Aortic smooth muscle cell (primary cell): Measurements from ENCODE around the gene C8G. TPM values are rescaled to one million over a fixed set of nuclear protein-coding genes. Genes with fewer than 3 reads are reported as not detected.

Experiments used
- total RNA-seq: library from RNA; depleted of rRNA; stranded (reverse); fragments of >200 nt; gene quantifications from 2 replicates; pipeline ENCODE4 v1.2.3, GENCODE V29; 2014

Gene C8G
- total RNA-seq, result 0.13 and 0.44 TPM in 2 replicates

GRCh38 chr9:136944519-136945332 is at the start of gene C8G, which contains the start of gene FBXW5:
Gene C8G, plus strand, starts transcription at chr9:136945243. Its CDS starts 78 bp downstream, at chr9:136945321.
Gene FBXW5, minus strand, starts transcription at chr9:136944738. Its CDS starts 655 bp downstream, at chr9:136944083.

DNA sequence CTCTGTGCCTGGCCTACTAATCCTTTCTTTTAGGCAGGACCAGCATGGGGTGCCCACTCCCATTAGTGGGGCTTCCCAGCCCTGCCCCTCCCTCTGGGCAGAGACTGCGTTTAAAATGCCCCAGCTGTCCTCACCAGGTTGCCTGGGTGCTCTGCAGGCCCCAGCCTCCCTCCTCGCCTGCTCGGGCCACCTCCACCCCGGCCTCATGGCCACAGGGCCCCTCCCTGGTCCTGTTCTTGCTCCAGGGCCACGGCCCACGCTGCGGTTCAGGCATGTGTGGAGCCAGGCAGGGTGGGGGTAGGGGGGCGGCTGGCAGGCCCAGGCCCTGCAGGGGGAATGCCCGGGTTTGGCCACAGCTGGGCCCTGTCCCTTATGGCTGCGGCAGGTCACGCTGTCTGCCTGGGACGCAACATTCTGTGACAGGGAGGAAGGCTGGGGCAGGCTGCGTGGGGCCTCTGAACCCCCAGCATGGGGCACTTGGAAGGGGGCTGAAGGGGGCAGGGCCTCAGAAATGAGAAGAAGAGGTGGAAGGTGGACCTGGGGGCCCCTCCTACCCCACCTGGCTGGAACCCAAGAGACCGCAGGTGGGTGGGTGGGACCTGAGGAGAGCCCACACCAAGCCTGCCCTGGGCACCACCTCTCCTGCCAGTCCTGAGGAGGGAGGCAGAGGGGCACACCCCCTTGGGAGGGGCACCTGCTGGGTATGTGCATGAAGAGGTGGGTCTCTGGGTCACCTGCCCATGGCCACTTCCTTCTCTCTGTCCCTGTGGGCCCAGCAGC is 6.7 kb downstream of the C8G start, which contains the start of gene LCN12:
Gene LCN12 (plus strand): TSS at position 733 of the 780 bp plus-strand sequence. CDS start 55 bp downstream, outside the sequence.

DNA sequence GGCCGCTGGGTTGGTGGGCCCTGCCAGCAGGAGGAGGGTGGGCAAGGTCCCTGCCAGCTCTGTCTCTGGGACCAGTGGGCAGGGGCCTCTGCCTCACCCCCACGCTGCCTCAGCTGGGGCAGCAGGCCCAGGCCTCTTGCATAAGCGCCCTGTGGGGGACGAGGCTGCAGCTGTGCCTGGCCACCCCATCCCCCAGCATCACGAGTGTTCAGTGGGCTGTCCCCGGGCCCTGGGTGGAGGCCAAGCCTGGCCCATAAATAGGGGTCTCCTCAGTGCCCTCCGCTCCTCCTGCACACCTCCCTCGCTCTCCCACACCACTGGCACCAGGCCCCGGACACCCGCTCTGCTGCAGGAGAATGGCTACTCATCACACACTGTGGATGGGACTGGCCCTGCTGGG is 32.2 kb downstream of the C8G start, which contains the start of gene PTGDS:
Gene PTGDS (plus strand): TSS at position 282 of the 400 bp plus-strand sequence. CDS start 75 bp downstream, at position 357.

GRCh38 chr9:136982232-136983051 is 37.4 kb downstream of the C8G start, which contains the start of gene LCNL1:
Gene LCNL1, plus strand, starts transcription at chr9:136982993. Its CDS starts 594 bp downstream, at chr9:136983587.

DNA sequence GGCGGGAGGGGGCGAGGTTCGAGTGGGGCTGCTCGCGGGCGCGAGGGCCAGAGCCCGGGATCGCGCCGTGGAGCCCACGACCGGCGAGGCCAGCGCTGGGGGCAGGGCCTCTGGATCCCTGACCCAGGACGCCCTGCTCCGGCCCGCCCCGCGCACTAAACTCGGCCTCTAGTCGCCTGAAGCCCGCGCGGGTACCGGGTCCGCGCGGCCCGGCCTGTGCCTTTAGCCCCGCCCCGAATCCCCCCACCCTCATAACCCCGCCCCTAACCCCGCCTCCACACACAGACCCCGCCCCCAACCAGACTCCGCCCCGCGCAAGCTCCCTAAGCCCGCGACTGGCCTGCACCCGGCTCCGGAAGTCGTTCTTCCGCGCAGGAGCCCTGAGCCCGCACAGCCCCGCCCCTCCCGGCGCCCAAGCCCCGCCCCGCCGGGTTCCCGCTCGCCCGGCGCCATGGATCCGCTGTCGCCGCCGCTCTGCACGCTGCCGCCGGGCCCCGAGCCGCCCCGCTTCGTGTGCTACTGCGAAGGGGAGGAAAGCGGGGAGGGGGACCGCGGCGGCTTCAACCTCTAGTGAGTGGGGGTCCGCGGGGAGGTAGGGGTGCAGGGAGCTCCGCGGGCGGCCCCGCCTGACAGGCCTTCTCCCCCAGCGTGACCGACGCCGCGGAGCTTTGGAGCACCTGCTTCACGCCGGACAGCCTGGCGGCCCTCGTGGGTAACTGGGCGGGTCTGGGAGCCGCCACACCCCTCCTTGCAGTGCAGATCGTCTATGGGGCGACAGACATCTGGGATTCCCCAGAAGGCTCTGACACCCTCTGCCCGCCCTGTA is 47.2 kb downstream of the C8G start, which contains the start of gene PAXX:
Gene PAXX (plus strand): TSS at position 430 of the 826 bp plus-strand sequence. CDS start 22 bp downstream, at position 452.

Other genes starting within 250 kb of the C8G start
- 1.4 and 2.6 TPM in 2 replicates for gene DIPK1B, start 232.7 kb upstream of the C8G start, total RNA-seq
- not detected in 2 replicates for gene LCN10, start 202.3 kb upstream of the C8G start, total RNA-seq
- gene LCN6, start 196.7 kb upstream of the C8G start, total RNA-seq, result not detected in 2 replicates
- not detected in 2 replicates for gene LCN8, start 187.0 kb upstream of the C8G start, total RNA-seq
- not detected in 2 replicates for gene LCN15, start 180.7 kb upstream of the C8G start, total RNA-seq
- gene TMEM141, start 153.9 kb upstream of the C8G start, total RNA-seq, result 66.0 and 77.2 TPM in 2 replicates
- 0.19 and 0.26 TPM in 2 replicates for gene CCDC183, start 148.9 kb upstream of the C8G start, total RNA-seq
- gene RABL6, start 137.3 kb upstream of the C8G start, total RNA-seq, result 57.2 and 62.2 TPM in 2 replicates
- gene AJM1, start 102.8 kb upstream of the C8G start, total RNA-seq, result 1.1 TPM in 2 replicates
- gene PHPT1, start 95.8 kb upstream of the C8G start, total RNA-seq, result 161 and 208 TPM in 2 replicates
- 0.40 and 0.68 TPM in 2 replicates for gene MAMDC4, start 92.9 kb upstream of the C8G start, total RNA-seq
- gene EDF1, start 78.9 kb upstream of the C8G start, total RNA-seq, result 511 and 536 TPM in 2 replicates
- gene TRAF2, start 58.7 kb upstream of the C8G start, total RNA-seq, result 6.6 and 11.6 TPM in 2 replicates
- 144 and 185 TPM in 2 replicates for gene FBXW5, start 505 bp upstream of the C8G start, total RNA-seq
- 0.26 and 0.37 TPM in 2 replicates for gene LCN12, start 7.0 kb downstream of the C8G start, total RNA-seq
- gene PTGDS, start 32.3 kb downstream of the C8G start, total RNA-seq, result 9.8 and 21.8 TPM in 2 replicates
- 0.44 and 1.6 TPM in 2 replicates for gene LCNL1, start 37.8 kb downstream of the C8G start, total RNA-seq
- 11.6 and 15.6 TPM in 2 replicates for gene PAXX, start 47.2 kb downstream of the C8G start, total RNA-seq
- 4.8 and 5.2 TPM in 2 replicates for gene CLIC3, start 51.3 kb downstream of the C8G start, total RNA-seq
- gene ABCA2, start 83.0 kb downstream of the C8G start, total RNA-seq, result 33.4 and 40.3 TPM in 2 replicates
- gene FUT7, start 86.8 kb downstream of the C8G start, total RNA-seq, result not detected in 2 replicates
- 21.4 and 28.4 TPM in 2 replicates for gene NPDC1, start 100.9 kb downstream of the C8G start, total RNA-seq
- not detected in 2 replicates for gene ENTPD2, start 108.8 kb downstream of the C8G start, total RNA-seq
- gene SAPCD2, start 125.3 kb downstream of the C8G start, total RNA-seq, result 5.1 and 7.7 TPM in 2 replicates
- 14.0 and 19.0 TPM in 2 replicates for gene UAP1L1, start 132.3 kb downstream of the C8G start, total RNA-seq
- 84.3 and 90.3 TPM in 2 replicates for gene MAN1B1, start 141.7 kb downstream of the C8G start, total RNA-seq
- 83.8 and 87.8 TPM in 2 replicates for gene DPP7, start 169.5 kb downstream of the C8G start, total RNA-seq
- gene GRIN1, start 193.9 kb downstream of the C8G start, total RNA-seq, result 0.06 and 0.13 TPM in 2 replicates
- gene LRRC26, start 224.8 kb downstream of the C8G start, total RNA-seq, result not detected in 2 replicates
- not detected in 2 replicates for gene TMEM210, start 226.8 kb downstream of the C8G start, total RNA-seq
- gene ANAPC2, start 243.3 kb downstream of the C8G start, total RNA-seq, result 21.9 and 23.6 TPM in 2 replicates
- 73.2 and 78.1 TPM in 2 replicates for gene SSNA1, start 243.4 kb downstream of the C8G start, total RNA-seq